HG03196 (cell line): ENCODE data around the gene ABI1.

Source experiments
- ATAC-seq: cut with Tn5 transposase; IDR thresholded peaks from one replicate; pipeline ENCODE4 v1.9.1; 2021; ENCODE audit not compliant: unreplicated experiment

ABI1 gene

DNA sequence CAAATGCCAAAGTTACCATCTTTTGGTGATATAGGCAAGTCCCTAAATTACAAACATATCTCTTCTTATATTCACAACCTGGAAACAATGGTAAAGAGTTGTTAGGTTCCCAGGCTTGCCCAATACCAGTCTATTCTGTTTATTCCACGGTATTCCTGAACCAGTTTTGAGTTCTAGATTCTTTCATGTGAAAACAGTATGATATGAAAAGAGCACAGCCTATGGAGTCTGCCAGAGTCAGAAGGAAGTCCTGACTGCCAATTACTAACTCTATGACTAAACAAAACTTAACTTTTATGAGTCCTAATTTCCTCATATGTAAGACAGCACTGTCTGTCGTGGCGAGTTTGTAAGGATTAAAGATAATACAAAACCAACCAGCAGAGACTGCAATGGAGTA lies 5.6 kb downstream of the ABI1 start:
- ATAC-seq, result no peak

GRCh38 chr10:26854524-26854923 lies 6.2 kb downstream of the ABI1 start:
- no peak for ATAC-seq

GRCh38 chr10:26844396-26844975 lies 16.3 kb downstream of the ABI1 start:
- ATAC-seq, result no peak

DNA sequence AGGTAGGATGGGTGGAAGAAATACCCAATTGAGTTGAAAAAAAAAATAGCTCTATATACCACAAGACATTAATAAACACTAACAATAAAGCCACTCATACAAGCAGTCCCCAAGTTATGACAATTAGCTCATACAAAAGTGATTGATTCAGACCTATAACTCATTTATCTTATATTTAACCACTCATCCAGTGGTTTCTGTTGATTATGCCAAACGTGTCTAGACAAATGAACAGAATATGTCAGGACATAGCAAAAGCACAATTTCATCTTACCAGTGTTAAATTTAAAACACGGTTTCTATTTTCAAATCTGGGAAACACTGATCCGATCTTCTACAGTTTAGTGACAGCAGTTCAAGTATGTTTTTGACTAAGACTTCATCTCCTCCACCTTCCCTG lies 17.0 kb downstream of the ABI1 start:
- no peak for ATAC-seq

GRCh38 chr10:26841733-26842317 lies 18.9 kb downstream of the ABI1 start:
- no peak for ATAC-seq

DNA sequence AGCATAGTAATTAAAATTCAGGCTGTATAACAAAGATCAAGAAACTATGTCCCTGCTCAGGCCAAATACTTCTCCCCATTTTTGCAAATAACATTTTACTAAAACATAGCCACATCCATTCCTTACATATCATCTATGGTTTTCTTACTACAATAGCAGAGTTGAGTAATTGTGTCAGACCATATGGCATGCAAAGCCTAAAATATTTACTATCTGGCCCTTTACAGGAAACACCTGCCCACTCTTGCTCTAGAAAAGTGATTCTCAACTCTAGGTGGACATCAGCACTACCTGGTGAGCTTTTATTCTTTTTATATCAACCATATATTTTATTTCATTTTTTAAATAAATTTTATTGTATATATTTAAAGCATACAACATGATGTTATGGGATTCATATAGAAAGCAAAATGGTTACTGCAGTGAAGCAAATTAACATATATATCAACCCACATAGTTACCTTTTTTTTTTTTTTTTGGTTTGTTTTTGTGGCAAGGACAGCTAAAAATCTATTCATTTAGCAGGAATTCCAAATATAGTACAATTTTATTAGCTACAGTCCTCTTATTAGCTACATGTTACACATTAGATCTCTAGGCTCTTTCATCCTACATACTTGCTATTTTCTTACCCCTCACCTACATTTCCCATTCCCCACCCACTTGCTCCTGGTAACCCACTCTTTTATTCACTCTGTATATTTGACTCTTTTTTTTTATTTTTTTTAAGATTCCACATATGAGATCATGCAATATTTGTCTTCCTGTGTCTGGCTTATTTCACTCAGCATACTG lies 19.6 kb downstream of the ABI1 start:
- no peak for ATAC-seq

DNA sequence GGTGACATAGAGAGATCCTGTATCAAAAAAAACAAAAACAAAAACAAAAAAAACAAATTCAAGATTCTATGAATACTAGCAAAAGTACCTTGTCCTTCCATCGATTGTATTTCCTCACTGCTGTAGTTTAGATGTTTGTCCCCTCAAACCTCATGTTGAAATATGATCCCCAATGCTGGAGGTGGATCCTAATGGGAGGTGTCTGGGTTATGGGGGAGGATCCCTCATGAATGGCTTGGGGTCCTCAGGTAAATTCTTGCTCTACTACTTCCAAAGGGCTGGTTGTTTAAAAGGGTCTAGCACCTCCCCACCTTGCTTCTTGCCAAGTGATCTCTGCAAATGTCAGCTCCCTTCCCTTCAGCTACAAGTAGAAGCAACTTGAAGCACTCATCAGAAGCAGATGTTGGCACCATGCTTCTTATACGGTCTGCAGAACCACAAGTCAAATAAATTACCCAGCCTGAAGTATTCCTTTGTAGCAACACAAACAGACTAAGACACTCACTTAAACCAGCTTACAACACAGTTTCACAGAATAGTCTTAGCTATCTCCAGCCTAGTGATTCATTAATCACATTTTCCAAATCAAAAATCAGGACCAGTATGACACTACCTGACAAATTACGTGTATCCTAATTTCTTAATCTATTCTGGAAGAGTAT lies 20.7 kb downstream of the ABI1 start:
- ATAC-seq, result no peak

GRCh38 chr10:26837139-26837538 lies 23.6 kb downstream of the ABI1 start:
- no peak for ATAC-seq

DNA sequence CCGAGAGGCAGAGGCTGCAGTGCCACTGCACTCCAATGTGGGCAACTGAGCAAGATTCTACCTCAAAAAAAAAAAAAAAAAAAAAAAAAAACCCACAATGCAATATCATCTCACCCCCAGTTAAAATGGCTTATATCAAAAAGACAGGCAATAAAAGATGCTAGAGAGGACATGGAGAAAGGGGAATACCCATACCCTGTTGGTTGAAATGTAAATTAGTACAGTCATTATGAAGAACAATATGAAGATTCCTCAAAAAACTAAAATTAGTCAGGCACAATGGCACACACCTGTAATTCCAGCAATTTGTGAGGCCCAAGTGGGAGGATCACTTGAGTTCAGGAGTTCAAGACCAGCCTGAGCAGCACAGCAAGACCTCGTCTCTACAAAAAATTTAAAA lies 25.7 kb downstream of the ABI1 start:
- no peak for ATAC-seq

GRCh38 chr10:26832960-26833359 lies 27.8 kb downstream of the ABI1 start:
- ATAC-seq, result no peak

- ATAC-seq, result no peak
Measured at GRCh38 chr10:26831936-26832335, 28.8 kb downstream of the ABI1 start.

- no peak for ATAC-seq
Measured at GRCh38 chr10:26829810-26830515, 30.8 kb downstream of the ABI1 start.

GRCh38 chr10:26824015-26824690 lies 36.6 kb downstream of the ABI1 start:
- ATAC-seq, result no peak

GRCh38 chr10:26821699-26822570 lies 38.8 kb downstream of the ABI1 start:
- no peak for ATAC-seq

DNA sequence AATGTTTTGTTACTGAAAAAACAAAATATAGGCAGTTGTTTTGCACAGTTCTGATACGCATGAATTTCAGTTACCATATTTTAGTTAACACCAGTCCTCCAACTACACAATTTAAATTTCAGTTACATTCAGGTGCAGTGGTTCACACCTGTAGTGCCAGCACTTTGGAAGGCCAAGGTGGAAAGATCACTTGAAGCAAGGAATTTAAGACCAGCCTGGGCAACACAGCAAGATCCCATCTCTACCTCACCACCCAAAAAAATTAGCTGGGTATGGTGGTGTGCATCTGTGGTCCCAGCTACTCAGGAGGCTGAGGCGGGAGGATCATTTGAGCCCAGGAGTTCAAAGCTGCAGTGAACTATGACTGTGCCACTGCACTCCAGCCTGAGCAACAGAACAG lies 45.3 kb downstream of the ABI1 start:
- ATAC-seq, result no peak

- no peak for ATAC-seq
Measured at GRCh38 chr10:26810435-26811026, 50.2 kb downstream of the ABI1 start.

- ATAC-seq, result no peak
Measured at GRCh38 chr10:26809973-26810372, 50.8 kb downstream of the ABI1 start.

GRCh38 chr10:26807532-26807931 lies 53.2 kb downstream of the ABI1 start:
- ATAC-seq, result no peak

DNA sequence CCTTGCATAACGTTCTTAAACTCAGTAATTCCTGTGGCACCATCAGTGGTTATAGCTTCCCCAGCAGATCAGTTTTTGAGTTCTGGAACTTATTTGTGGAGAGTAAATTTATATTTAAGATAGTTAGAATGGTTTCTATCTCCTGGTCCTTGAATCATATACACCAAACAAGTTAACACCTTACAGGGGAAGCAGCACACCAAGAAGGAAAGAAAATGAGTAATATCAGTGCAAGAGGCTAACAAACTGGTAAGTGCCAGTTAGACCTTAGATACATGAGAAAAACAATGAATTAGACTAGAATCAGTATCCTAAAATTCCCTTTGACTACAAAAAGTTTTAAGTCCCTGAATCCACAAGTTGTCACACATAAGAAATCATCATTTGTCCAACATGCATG lies 54.2 kb downstream of the ABI1 start:
- ATAC-seq, result no peak
